Body of pancreas (tissue), 4 donors: Measurements from ENCODE around the gene NCLN.

Experiments
- POLR2A ChIP-seq, 3 donors: fragments of 450-650 bp; IDR thresholded peaks; one replicate each; pipeline ENCODE4 v1.6.1; 2016; ENCODE audit warnings: antibody characterized with exemption in 3 of 3, mild to moderate bottlenecking in 2 of 3
- TF ChIP-seq, protein P1 (sequence below), 7 experiments: fragments of 450-650 bp in 4 of 7; fragments of 200-600 bp in 3 of 7; sonication (generic) in 3 of 7; IDR thresholded peaks; one replicate each; pipeline ENCODE4 v1.5.1; 2016 to 2019; ENCODE audit warnings: antibody characterized with exemption in 7 of 7

- TF ChIP-seq POLR2A (IDR thresholded peaks at IDR 0.05), result no peak
- TF ChIP-seq, protein P1, sequence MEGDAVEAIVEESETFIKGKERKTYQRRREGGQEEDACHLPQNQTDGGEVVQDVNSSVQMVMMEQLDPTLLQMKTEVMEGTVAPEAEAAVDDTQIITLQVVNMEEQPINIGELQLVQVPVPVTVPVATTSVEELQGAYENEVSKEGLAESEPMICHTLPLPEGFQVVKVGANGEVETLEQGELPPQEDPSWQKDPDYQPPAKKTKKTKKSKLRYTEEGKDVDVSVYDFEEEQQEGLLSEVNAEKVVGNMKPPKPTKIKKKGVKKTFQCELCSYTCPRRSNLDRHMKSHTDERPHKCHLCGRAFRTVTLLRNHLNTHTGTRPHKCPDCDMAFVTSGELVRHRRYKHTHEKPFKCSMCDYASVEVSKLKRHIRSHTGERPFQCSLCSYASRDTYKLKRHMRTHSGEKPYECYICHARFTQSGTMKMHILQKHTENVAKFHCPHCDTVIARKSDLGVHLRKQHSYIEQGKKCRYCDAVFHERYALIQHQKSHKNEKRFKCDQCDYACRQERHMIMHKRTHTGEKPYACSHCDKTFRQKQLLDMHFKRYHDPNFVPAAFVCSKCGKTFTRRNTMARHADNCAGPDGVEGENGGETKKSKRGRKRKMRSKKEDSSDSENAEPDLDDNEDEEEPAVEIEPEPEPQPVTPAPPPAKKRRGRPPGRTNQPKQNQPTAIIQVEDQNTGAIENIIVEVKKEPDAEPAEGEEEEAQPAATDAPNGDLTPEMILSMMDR (IDR thresholded peaks at IDR 0.05), result peak; percentile 82 to 96 (median 85)
Observed at GRCh38 chr19:3163230-3163886, 22.4 kb upstream of the NCLN start.
